Dermis microvascular lymphatic vessel endothelial cell (primary cell): ENCODE data around the gene PRTG. TPM values are rescaled to one million over a fixed set of nuclear protein-coding genes. Genes with fewer than 3 reads are reported as not detected.

Source experiments
- total RNA-seq: library from RNA; depleted of rRNA; stranded (reverse); fragments of >200 nt; gene quantifications from 2 replicates; pipeline ENCODE4 v1.2.1, GENCODE V29; 2014

Gene PRTG
- total RNA-seq, 1 donor from 2014 or later = 1.2 TPM

Other genes starting within 250 kb of the PRTG start
- 0.89 and 1.3 TPM in 2 replicates for gene DNAAF4, start 234.9 kb downstream of the PRTG start, total RNA-seq
- gene PYGO1, start 154.8 kb downstream of the PRTG start, total RNA-seq = 0.13 TPM in 2 replicates